Measurements from ENCODE around the gene HSPA13.

HSPA13 gene, protein sequence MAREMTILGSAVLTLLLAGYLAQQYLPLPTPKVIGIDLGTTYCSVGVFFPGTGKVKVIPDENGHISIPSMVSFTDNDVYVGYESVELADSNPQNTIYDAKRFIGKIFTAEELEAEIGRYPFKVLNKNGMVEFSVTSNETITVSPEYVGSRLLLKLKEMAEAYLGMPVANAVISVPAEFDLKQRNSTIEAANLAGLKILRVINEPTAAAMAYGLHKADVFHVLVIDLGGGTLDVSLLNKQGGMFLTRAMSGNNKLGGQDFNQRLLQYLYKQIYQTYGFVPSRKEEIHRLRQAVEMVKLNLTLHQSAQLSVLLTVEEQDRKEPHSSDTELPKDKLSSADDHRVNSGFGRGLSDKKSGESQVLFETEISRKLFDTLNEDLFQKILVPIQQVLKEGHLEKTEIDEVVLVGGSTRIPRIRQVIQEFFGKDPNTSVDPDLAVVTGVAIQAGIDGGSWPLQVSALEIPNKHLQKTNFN

GRCh38 chr21:14382835-14383595 is at the start of gene HSPA13:
Gene HSPA13, minus strand, starts transcription at chr21:14383146. Its CDS starts 27 bp downstream, at chr21:14383119.
- H3K27me3 Mint-ChIP-seq = no peaks in the 10 kb centered on the region
- H3K4me3 Mint-ChIP-seq = peak within 1 kb of the TSS; percentile 100
- peaks cover 21% of the 10 kb centered on the region for H3K4me1 Mint-ChIP-seq (ENCODE audit: low read depth)
- intact Hi-C loops (cut with micrococcal nuclease) = loop anchor here (2.0 to 10.0 kb wide), 3 partner anchors 682 to 1812 kb away; partner anchors contain the start of gene NRIP1
- H3K27ac Mint-ChIP-seq = peak within 1 kb of the TSS; percentile 97
- peaks cover 34% of the 10 kb centered on the region for H3K36me3 Mint-ChIP-seq (ENCODE audit: low read depth)
- no peaks in the 10 kb centered on the region for H3K9me3 Mint-ChIP-seq

GRCh38 chr21:14418920-14419319 is 36.0 kb upstream of the HSPA13 start:
- Mint-ChIP-seq H3K4me3 (no peak overlapping the region), H3K27me3 (no peaks in the 10 kb centered on the region), H3K27ac (no peak overlapping the region), H3K4me1 (ENCODE audit: low read depth) (peaks cover 6% of the 10 kb centered on the region), H3K36me3 (ENCODE audit: low read depth) (no peaks in the 10 kb centered on the region), H3K9me3 (peaks cover 62% of the 10 kb centered on the region)
- intact Hi-C loops (cut with micrococcal nuclease) = no loop called here

DNA sequence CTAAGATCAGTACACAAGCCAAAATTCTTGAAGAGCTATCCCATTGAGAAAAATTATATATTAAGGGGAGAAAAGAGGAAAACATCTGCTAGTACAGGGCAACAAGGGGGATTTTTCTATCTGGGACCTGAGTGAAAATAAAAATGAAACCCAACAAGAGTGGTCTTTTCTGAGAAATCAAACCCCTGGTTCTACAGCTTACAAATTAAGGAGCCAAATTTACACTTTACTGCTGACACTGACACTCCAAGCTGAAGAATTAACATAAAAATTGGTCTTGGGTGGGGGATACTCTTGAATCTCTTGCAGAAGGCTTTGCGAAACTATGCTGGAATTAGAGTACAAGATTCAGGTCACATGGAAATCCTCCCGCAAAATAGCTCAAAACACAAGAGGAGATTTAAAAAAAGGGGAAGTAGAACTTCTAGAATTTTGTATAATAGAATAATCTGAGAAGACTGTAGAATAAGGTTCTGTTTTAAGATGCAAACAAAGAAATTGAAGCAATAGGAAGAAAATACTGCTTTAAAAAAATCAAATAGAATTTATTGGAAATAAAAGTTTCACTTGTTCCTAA is 32.1 kb upstream of the HSPA13 start:
- H3K9me3 Mint-ChIP-seq = peaks cover 32% of the 10 kb centered on the region
- H3K27ac Mint-ChIP-seq = no peak overlapping the region
- no peak overlapping the region for H3K4me3 Mint-ChIP-seq
- no peaks in the 10 kb centered on the region for H3K27me3 Mint-ChIP-seq
- no peaks in the 10 kb centered on the region for H3K36me3 Mint-ChIP-seq (ENCODE audit: low read depth)
- intact Hi-C loops (cut with micrococcal nuclease) = no loop called here
- peaks cover 6% of the 10 kb centered on the region for H3K4me1 Mint-ChIP-seq (ENCODE audit: low read depth)

DNA sequence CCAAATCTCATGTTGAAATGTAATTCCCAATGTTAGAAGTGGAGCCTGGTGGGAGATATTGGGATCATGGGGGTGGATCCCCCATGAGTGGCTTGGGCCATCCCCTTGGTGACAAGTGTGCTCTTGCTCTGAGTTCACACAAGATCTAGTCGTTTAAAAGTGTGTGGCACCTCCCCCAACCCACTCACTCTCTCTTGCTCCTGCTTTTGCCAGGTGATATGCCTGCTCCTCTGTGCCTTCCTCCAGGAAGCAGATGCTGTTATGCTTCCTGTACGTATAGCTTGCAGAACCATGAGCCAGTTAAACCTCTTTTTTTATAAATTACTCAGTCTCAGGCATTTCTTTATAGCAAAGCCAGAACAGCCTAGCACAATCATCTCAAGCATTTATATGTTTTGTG is 23.0 kb upstream of the HSPA13 start:
- Mint-ChIP-seq H3K9me3 (no peaks in the 10 kb centered on the region), H3K4me3 (no peak overlapping the region), H3K27me3 (no peaks in the 10 kb centered on the region), H3K36me3 (ENCODE audit: low read depth) (no peaks in the 10 kb centered on the region), H3K27ac (no peak overlapping the region), H3K4me1 (ENCODE audit: low read depth) (no peaks in the 10 kb centered on the region)
- intact Hi-C loops (cut with micrococcal nuclease) = loop anchor here (10.0 kb wide), 1 partner anchor 1079 kb away; no protein-coding TSS in a partner anchor

DNA sequence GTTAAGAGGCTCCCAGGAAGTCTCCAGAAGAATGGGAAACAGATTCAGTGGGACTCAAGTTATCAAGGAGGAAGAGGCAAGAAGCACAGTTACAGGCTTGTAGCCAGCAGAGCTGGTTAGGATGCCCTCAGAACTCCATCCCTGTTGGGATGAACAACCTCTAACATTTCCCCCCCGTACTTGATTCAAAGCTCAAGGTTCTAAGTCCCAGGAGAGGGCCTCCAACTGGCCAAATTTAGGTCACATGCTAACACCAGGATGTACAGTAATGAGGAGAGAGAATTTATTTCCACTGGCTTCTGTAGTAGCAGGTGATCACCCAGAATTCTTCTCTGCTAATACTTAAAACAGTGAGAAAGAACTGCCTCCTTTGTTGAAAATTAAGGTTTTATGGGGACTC is 22.3 kb upstream of the HSPA13 start:
- H3K9me3 Mint-ChIP-seq = no peaks in the 10 kb centered on the region
- no peaks in the 10 kb centered on the region for H3K4me1 Mint-ChIP-seq (ENCODE audit: low read depth)
- intact Hi-C loops (cut with micrococcal nuclease) = loop anchor here (10.0 kb wide), 1 partner anchor 1080 kb away; no protein-coding TSS in a partner anchor
- H3K36me3 Mint-ChIP-seq (ENCODE audit: low read depth) = no peaks in the 10 kb centered on the region
- H3K27me3 Mint-ChIP-seq = no peaks in the 10 kb centered on the region
- no peak overlapping the region for H3K4me3 Mint-ChIP-seq
- no peak overlapping the region for H3K27ac Mint-ChIP-seq

DNA sequence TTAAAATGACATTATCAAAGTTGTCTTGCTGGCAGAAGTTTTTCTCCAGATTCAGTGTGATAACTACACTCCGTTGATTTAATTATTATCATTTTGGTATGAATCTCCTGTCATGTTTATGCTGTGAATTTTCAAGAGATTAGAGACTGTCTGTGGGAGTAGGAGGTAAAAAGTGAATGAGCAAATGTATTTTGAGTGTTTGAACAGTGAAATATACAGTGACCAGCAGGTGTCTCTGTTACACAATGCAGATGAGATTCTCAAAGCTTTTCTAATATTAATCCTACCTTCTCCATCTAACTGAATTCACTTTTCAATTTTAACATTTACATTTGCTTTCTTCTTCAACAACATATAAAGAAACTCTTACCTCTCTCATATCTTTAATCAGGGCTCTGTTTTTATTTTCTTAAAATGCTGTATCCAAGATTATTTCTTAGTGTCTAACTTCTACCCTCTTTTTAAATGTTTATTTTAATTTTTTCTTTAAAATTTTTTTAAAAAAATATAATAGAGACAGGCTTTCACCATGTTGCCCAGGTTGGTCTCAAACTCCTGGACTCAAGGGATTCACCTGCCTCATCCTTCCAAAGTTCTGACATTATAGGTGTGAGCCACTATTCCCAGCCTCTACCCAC is 20.9 kb upstream of the HSPA13 start:
- H3K4me3 Mint-ChIP-seq = no peak overlapping the region
- H3K36me3 Mint-ChIP-seq (ENCODE audit: low read depth) = no peaks in the 10 kb centered on the region
- H3K27ac Mint-ChIP-seq = no peak overlapping the region
- intact Hi-C loops (cut with micrococcal nuclease) = loop anchor here (2.0 to 10.0 kb wide), 3 partner anchors 371 to 1189 kb away; no protein-coding TSS in a partner anchor
- H3K9me3 Mint-ChIP-seq = no peaks in the 10 kb centered on the region
- H3K4me1 Mint-ChIP-seq (ENCODE audit: low read depth) = no peaks in the 10 kb centered on the region
- H3K27me3 Mint-ChIP-seq = no peaks in the 10 kb centered on the region

GRCh38 chr21:14401217-14401616 is 18.3 kb upstream of the HSPA13 start:
- no peaks in the 10 kb centered on the region for H3K4me1 Mint-ChIP-seq (ENCODE audit: low read depth)
- no peak overlapping the region for H3K4me3 Mint-ChIP-seq
- no peak overlapping the region for H3K27ac Mint-ChIP-seq
- H3K27me3 Mint-ChIP-seq = no peaks in the 10 kb centered on the region
- intact Hi-C loops (cut with micrococcal nuclease) = loop anchor here (10.0 kb wide), 1 partner anchor 1084 kb away; no protein-coding TSS in a partner anchor
- H3K36me3 Mint-ChIP-seq (ENCODE audit: low read depth) = no peaks in the 10 kb centered on the region
- no peaks in the 10 kb centered on the region for H3K9me3 Mint-ChIP-seq

DNA sequence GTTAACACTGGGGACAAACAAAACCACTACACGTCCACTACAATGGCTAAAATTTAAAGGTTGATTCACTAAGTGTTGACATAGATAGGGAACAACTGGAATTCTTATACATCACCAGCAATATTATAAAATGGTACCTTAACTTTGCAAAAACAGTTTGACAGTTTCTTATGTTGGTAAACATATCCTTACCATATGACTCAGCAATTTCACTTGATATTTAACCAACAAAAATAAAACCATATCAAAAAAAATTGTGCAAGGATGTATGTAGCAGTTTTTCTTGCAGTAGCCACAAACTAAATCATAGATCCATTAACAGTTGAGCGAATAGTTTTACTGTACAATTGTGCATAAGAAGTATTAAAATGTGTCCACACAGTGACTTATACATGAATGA is 5.3 kb upstream of the HSPA13 start:
- Mint-ChIP-seq H3K27me3 (no peaks in the 10 kb centered on the region), H3K36me3 (ENCODE audit: low read depth) (peaks cover 5% of the 10 kb centered on the region), H3K4me1 (ENCODE audit: low read depth) (peaks cover 5% of the 10 kb centered on the region), H3K9me3 (no peaks in the 10 kb centered on the region), H3K27ac (no peak overlapping the region), H3K4me3 (no peak overlapping the region)
- intact Hi-C loops (cut with micrococcal nuclease) = loop anchor here (10.0 kb wide), 2 partner anchors 1347 to 1807 kb away; no protein-coding TSS in a partner anchor

GRCh38 chr21:14384453-14384852 is 1.5 kb upstream of the HSPA13 start:
- H3K4me1 Mint-ChIP-seq (ENCODE audit: low read depth) = peaks cover 21% of the 10 kb centered on the region
- intact Hi-C loops (cut with micrococcal nuclease) = loop anchor here (10.0 kb wide), 2 partner anchors 1350 to 1810 kb away; no protein-coding TSS in a partner anchor
- H3K9me3 Mint-ChIP-seq = no peaks in the 10 kb centered on the region
- peaks cover 23% of the 10 kb centered on the region for H3K36me3 Mint-ChIP-seq (ENCODE audit: low read depth)
- no peak overlapping the region for H3K4me3 Mint-ChIP-seq
- peak overlapping the region; percentile 97 for H3K27ac Mint-ChIP-seq
- no peaks in the 10 kb centered on the region for H3K27me3 Mint-ChIP-seq

DNA sequence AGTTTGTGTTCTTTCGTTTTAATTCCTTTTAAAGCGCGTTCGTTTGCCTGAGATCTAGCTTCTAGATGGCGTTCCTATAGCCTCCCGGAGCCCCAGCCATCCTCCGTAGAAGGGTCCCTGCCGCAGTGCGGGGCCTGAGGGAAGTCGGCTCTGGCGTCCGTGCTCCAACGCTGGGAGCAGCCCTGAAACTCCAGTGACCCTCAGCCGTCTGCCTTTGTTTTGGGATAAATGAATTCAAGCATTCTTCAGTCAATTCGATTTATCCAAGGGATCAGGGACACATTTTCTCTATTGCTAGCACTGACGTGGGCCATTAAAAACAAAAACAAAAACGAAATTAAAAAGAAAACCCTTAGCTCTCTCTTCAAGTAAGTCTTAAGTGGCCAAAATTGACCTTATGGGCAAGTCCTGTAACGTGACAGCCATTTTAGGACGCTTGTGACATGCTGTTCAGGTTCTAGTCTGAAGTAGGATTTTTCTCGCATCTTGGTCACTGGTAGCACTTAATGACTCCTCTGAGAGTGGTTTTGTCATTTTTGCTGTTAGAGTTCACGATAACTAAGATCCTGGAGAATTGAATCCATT is 742 bp upstream of the HSPA13 start:
- no peaks in the 10 kb centered on the region for H3K27me3 Mint-ChIP-seq
- intact Hi-C loops (cut with micrococcal nuclease) = loop anchor here (2.0 to 10.0 kb wide), 3 partner anchors 681 to 1811 kb away; partner anchors contain the start of gene NRIP1
- peaks cover 27% of the 10 kb centered on the region for H3K36me3 Mint-ChIP-seq (ENCODE audit: low read depth)
- H3K4me1 Mint-ChIP-seq (ENCODE audit: low read depth) = peaks cover 21% of the 10 kb centered on the region
- no peaks in the 10 kb centered on the region for H3K9me3 Mint-ChIP-seq
- peak overlapping the region; percentile 97 for H3K27ac Mint-ChIP-seq
- peak overlapping the region; percentile 100 for H3K4me3 Mint-ChIP-seq

- Mint-ChIP-seq H3K27me3 (no peaks in the 10 kb centered on the region), H3K36me3 (ENCODE audit: low read depth) (peaks cover 39% of the 10 kb centered on the region), H3K9me3 (no peaks in the 10 kb centered on the region), H3K27ac (peak overlapping the region; percentile 97), H3K4me1 (ENCODE audit: low read depth) (peaks cover 21% of the 10 kb centered on the region), H3K4me3 (peak overlapping the region; percentile 100)
- intact Hi-C loops (cut with micrococcal nuclease) = loop anchor here (2.0 to 10.0 kb wide), 3 partner anchors 682 to 1812 kb away; partner anchors contain the start of gene NRIP1
Measured at GRCh38 chr21:14382486-14382834, 486 bp downstream of the HSPA13 start.

GRCh38 chr21:14376854-14377253 is 6.1 kb downstream of the HSPA13 start:
- Mint-ChIP-seq H3K9me3 (no peaks in the 10 kb centered on the region), H3K36me3 (ENCODE audit: low read depth) (peaks cover 67% of the 10 kb centered on the region), H3K4me3 (no peak overlapping the region), H3K27ac (no peak overlapping the region), H3K4me1 (ENCODE audit: low read depth) (peaks cover 6% of the 10 kb centered on the region), H3K27me3 (no peaks in the 10 kb centered on the region)
- intact Hi-C loops (cut with micrococcal nuclease) = no loop called here

GRCh38 chr21:14366998-14367397 is 15.9 kb downstream of the HSPA13 start:
- intact Hi-C loops (cut with micrococcal nuclease) = no loop called here
- Mint-ChIP-seq H3K4me1 (ENCODE audit: low read depth) (peaks cover 8% of the 10 kb centered on the region), H3K9me3 (no peaks in the 10 kb centered on the region), H3K27me3 (no peaks in the 10 kb centered on the region), H3K4me3 (no peak overlapping the region), H3K27ac (peak overlapping the region; percentile 15), H3K36me3 (ENCODE audit: low read depth) (no peaks in the 10 kb centered on the region)
